ENCODE measurements around the gene KDM4F.
"Not testable (repeated sequence)": the region's sequence is repeated elsewhere in the genome, so short reads cannot be mapped to it uniquely, and the experiment has no call there.

KDM4F gene

GRCh38 chr11:95049122-95049521, at the start of gene KDM4F:
Gene KDM4F (plus strand): TSS chr11:95049422.
- not testable (repeated sequence) for FAIRE-seq

DNA sequence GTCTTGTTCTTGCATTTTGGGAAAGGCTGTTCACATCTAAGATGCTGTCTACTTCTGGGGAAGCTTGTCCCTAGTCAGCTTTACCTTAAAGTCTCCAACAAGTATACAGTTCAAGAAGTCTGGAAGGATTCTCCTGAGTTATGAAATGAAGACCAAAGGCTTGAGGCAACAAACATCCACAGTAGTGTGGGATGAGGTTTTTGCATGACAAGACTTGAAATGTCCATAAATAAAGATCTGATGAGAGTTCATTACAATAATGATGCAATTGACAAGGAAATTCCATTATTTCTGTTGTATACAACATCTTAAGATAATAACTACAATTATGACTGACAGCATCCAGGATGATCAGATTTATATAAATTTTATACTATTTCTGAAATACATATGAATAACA, 45.5 kb upstream of the KDM4F start:
- no peak for FAIRE-seq

GRCh38 chr11:95005642-95006041, 43.6 kb upstream of the KDM4F start:
- no peak for FAIRE-seq

DNA sequence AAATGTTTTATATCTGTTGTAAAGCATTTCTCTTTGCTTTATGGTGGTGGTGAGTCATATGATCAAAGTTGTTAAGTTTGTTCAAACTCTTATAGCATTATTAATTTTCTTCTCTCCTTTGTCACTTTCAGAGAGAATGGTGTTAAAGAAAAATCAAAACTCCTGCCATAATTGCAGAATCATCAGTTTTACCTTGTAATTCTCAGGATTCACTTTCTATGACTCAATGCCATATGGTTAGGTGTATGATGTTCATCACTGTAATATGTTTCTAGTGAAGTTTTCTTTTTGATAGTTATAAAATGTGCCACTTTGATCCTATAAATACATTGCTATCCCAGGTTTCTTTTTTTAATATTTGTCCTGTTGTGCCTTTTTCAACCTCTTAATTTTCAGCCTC, 37.8 kb upstream of the KDM4F start:
- no peak for FAIRE-seq

DNA sequence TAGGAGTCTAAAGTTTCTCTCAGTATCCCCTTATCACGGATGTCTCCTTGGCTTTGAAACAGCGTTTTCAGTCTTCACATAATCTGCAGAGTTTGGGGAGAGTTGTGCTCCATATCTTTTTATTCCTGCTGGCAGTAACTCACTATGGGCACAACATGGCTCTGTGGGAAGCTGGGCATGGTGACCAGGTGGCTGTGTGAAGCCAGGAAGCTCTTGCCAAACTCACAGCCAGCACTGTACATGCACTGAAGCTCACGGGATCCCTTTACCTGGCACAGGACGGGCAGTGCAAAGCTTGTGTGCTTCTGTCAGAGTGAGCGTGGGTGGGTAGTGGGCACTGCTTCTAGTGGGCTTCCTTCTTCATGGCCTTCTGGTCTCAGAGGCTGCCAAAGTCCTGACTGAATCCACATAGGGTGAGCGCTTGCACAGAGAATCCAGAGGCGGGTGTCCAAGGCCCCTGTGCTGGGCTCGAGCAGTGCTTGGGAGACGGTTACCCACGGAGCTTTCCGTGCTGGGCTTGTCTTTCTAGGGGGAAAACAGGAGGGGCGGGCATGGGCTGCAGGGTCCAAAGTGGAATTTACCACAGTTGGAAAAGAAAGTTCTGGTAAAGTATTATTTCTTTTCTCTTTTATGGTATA, 34.9 kb upstream of the KDM4F start:
- no peak for FAIRE-seq

GRCh38 chr11:95016139-95016538, 33.1 kb upstream of the KDM4F start:
- no peak for FAIRE-seq

DNA sequence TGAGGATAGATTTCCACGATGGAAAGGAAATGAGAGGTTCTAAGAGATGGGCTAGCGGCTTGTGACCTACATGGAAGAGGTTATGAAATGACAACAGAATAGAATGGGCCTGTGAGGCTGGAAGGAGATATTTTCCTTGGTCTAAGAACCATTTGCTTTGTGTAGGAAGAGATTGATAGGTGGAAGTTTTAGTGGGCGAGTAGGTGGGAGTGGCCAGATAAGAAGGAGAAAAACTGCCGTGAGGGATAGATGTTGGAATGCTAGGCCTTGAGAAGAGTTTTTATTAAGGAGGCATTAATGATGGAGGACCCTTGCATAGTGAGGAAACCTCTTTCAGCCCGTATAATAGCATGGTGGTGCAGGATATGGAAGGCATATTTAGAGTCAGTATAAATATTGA, 27.8 kb upstream of the KDM4F start:
- FAIRE-seq = not testable (repeated sequence)

- FAIRE-seq = no peak
Measured at GRCh38 chr11:95024958-95025357, 24.3 kb upstream of the KDM4F start, which contains the start of gene KDM4E. Gene KDM4E (plus strand): TSS chr11:95025258. CDS start chr11:95025558, 300 bp downstream.

GRCh38 chr11:95025594-95025993, 23.6 kb upstream of the KDM4F start:
- FAIRE-seq = not testable (repeated sequence)

GRCh38 chr11:95028357-95028756, 20.9 kb upstream of the KDM4F start:
- FAIRE-seq = no peak

GRCh38 chr11:95033051-95033450, 16.2 kb upstream of the KDM4F start:
- FAIRE-seq = no peak

GRCh38 chr11:95035316-95035715, 13.9 kb upstream of the KDM4F start:
- no peak for FAIRE-seq

GRCh38 chr11:95037356-95038035, 11.7 kb upstream of the KDM4F start:
- FAIRE-seq = not testable (repeated sequence)

DNA sequence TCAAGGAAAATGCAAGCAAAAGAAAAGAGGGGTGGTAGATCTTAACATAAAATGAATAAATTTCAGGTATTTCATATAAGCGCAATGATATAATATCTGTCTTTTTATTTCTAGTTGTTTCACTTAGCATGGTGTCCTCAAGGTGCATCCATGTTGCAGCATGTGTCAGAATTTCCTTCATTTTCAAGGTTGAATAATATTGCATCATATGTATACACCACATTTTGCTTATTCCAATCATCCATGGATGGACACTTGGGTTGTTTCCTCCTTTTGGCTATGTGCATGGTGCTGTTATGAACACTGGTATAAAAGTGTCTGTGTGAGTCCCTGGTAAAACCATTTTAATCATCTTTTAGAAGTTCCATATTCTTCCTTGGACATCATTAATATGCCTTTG, 7.0 kb upstream of the KDM4F start:
- FAIRE-seq = no peak

GRCh38 chr11:95042906-95043305, 6.3 kb upstream of the KDM4F start:
- no peak for FAIRE-seq

GRCh38 chr11:95044010-95044409, 5.2 kb upstream of the KDM4F start:
- no peak for FAIRE-seq

DNA sequence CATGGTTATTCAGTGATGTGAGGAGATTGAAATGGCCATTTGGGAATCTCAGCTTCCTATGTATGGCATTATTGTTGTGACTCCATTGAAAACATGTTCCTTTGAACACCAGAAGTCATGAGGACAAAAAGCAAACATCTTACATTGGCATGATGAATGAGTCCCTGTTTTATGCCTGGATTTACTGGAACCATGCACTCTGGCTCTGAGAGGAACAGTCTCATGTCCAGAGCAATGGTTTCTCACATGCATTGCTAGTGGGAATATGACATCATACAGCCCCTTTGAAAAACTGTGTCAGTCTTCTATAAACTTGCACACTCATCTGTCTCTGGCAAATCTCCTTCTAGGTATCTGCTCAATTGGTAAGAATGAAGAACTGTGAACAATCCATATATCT, 3.4 kb upstream of the KDM4F start:
- FAIRE-seq = no peak

DNA sequence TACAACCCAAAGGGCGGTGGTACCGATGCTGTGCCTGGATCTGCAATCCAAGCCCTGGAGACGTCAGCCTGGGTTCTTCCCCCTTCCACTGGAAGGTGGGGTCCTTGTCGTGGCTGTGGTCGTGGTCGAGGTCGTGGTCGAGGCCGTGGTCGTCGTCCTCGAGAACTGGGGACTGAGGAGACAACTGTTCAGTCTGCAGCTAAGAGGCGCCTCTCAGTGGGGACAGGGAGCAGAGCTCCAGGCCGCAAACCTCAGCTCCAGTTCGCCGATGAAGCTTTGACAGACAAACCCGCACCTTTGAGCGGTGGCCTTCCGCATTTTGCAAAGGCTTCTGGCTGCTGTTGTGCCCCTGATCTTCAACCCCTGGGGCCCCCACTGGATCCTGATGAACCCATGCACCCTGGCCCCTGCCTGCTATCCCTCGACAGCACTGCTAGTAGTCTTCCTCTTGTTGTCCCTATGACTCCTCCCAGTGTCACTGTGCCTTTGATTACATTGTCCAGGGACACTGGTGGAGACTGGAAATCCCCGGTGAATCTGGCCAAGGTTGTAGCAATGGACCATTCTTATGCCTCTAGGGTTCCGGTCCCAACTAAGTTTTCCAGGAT, 1.5 kb downstream of the KDM4F start:
- no peak for FAIRE-seq

DNA sequence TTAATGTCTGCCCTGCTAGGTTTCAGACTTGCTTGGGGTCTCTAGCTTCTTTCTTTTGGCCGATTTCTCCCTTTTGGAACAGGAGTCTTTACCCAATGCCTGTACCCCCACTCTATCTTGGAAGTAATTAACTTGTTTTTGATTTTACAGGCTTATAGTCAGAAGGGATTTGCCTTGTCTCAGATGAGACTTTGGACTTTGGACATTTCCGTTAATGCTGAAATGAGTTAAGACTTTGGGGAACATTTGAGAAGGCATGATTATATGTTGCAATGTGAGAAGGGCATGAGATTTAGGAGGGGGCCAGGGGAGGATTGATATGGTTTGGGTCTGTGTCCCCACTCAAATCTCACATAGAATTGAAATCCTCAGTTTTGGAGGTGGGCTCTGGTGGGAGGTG, 5.1 kb downstream of the KDM4F start:
- FAIRE-seq = no peak

- no peak for FAIRE-seq
Measured at GRCh38 chr11:95055283-95055897, 6.2 kb downstream of the KDM4F start.

DNA sequence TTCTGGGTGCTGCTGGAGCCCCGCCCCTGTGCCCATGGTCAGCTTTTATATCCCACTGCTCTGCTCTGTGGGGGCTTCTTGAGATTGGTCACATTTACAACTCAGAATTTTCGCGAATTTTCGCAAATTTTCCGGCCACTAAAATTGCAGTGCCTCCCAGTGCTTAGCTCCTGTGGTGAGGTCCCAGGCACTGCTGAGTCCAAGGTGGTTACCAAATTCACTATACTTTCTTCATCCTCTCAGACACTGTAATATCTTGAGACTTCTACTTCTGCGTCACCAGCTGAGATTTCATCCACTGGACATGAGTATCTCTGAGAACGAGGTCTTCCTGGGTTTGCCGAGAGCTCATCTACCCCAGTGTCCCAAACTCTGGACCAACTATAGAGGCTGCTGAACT, 8.7 kb downstream of the KDM4F start:
- FAIRE-seq = no peak

DNA sequence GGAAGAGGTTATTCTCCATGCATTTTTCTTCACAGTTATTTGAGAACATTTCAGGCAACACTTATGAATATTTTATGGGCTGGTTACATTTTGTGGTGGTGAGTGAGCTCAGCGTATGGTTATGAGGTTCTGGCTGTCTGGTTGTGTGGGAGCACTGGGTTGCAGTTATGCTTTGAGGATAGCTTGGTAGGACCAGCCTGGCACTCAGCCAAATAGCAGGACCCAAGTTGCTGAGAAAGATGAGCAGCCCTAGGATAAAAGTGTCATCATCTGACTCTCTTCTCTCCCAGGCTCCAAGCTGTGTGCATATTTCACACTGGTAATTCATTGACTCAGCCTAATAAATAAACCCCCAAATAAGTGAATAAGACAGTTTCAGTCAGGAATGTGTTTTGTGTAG, 9.4 kb downstream of the KDM4F start:
- FAIRE-seq = no peak

GRCh38 chr11:95059046-95059445, 9.8 kb downstream of the KDM4F start:
- no peak for FAIRE-seq

DNA sequence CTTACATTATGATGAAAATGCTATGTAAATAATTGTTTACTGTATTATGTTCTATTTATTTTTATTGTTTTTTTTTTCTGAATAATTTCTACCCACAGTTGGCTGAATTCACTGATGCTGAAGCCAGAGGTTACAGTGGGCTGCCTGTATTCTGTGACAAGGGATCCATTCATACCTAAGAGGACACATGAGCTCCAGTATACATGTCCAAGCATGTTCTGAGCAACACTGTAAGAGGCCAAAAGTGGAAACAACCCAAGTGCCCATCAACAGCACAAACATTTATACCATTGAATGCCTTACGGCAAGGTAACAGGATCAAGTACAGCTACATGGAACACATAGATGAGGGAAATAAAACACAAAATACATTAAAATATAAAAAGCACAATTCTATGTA, 16.1 kb downstream of the KDM4F start:
- FAIRE-seq = no peak
